Measurements from ENCODE around the gene SLC14A1.
A peak's percentile ranks its signal among the peaks of the same experiment; 100 is the strongest.

The SLC14A1 gene

GRCh38 chr18:45775743-45776142 lies 51.8 kb downstream of the SLC14A1 start:
- no peak overlapping the region for H3K27ac ChIP-seq (ENCODE audit: low read length)
- TF ChIP-seq CTCF (IDR thresholded peaks at IDR 0.05; ENCODE audit: low read length): no peak
- TF ChIP-seq EZH2phosphoT487 (IDR thresholded peaks at IDR 0.05; ENCODE audit: low read length): no peak
- TF ChIP-seq EZH2 (optimal IDR thresholded peaks at IDR 0.05; ENCODE audit: low read depth, low read length): no peak
- peak overlapping the region; percentile 73 for H3K4me2 ChIP-seq (ENCODE audit: low read depth, low read length)
- H4K20me1 ChIP-seq (ENCODE audit: insufficient read depth, low read length): no peaks in the 10 kb centered on the region
- H3K36me3 ChIP-seq (replicated peaks; ENCODE audit: insufficient read depth, low read length): no peaks in the 10 kb centered on the region
- H3K27me3 ChIP-seq (replicated peaks; ENCODE audit: insufficient read depth, low read length): no peaks in the 10 kb centered on the region
- H3K4me3 ChIP-seq (ENCODE audit: low read length): peak overlapping the region; percentile 83
- no peaks in the 10 kb centered on the region for H3K4me1 ChIP-seq (ENCODE audit: low read length)
- H3K9me3 ChIP-seq (replicated peaks; ENCODE audit: insufficient read depth, low read length): no peaks in the 10 kb centered on the region
- H3K79me2 ChIP-seq (ENCODE audit: low read length): no peaks in the 10 kb centered on the region
- no peaks in the 10 kb centered on the region for H3F3A ChIP-seq (ENCODE audit: insufficient read depth, low read length)
- no peaks in the 10 kb centered on the region for H3K9me2 ChIP-seq (replicated peaks; ENCODE audit: insufficient read depth, low read length)
- no peak for DNase-seq
- peak overlapping the region; percentile 87 for H2AFZ ChIP-seq (ENCODE audit: low read length)
- H3K9ac ChIP-seq (ENCODE audit: low read length): peak overlapping the region; percentile 81

- no peak for DNase-seq
- no peaks in the 10 kb centered on the region for H3K9me3 ChIP-seq (replicated peaks; ENCODE audit: insufficient read depth, low read length)
- H4K20me1 ChIP-seq (ENCODE audit: insufficient read depth, low read length): no peaks in the 10 kb centered on the region
- H3K79me2 ChIP-seq (ENCODE audit: low read length): no peaks in the 10 kb centered on the region
- no peaks in the 10 kb centered on the region for H3F3A ChIP-seq (ENCODE audit: insufficient read depth, low read length)
- no peak overlapping the region for H3K27ac ChIP-seq (ENCODE audit: low read length)
- H3K4me1 ChIP-seq (ENCODE audit: low read length): no peaks in the 10 kb centered on the region
- H3K36me3 ChIP-seq (replicated peaks; ENCODE audit: insufficient read depth, low read length): no peaks in the 10 kb centered on the region
- H3K4me2 ChIP-seq (ENCODE audit: low read depth, low read length): no peak overlapping the region
- no peak overlapping the region for H2AFZ ChIP-seq (ENCODE audit: low read length)
- TF ChIP-seq CTCF (IDR thresholded peaks at IDR 0.05; ENCODE audit: low read length) (no peak), EZH2phosphoT487 (IDR thresholded peaks at IDR 0.05; ENCODE audit: low read length) (no peak), EZH2 (optimal IDR thresholded peaks at IDR 0.05; ENCODE audit: low read depth, low read length) (no peak)
- H3K4me3 ChIP-seq (ENCODE audit: low read length): no peak overlapping the region
- H3K27me3 ChIP-seq (replicated peaks; ENCODE audit: insufficient read depth, low read length): no peaks in the 10 kb centered on the region
- H3K9ac ChIP-seq (ENCODE audit: low read length): no peak overlapping the region
- no peaks in the 10 kb centered on the region for H3K9me2 ChIP-seq (replicated peaks; ENCODE audit: insufficient read depth, low read length)
Observed at GRCh38 chr18:45777393-45777792, 53.4 kb downstream of the SLC14A1 start.

GRCh38 chr18:45780568-45780967 lies 56.6 kb downstream of the SLC14A1 start:
- H3K9me2 ChIP-seq (replicated peaks; ENCODE audit: insufficient read depth, low read length): no peaks in the 10 kb centered on the region
- H3K27me3 ChIP-seq (replicated peaks; ENCODE audit: insufficient read depth, low read length): no peaks in the 10 kb centered on the region
- H2AFZ ChIP-seq (ENCODE audit: low read length): no peak overlapping the region
- no peak overlapping the region for H3K4me3 ChIP-seq (ENCODE audit: low read length)
- H3K4me1 ChIP-seq (ENCODE audit: low read length): no peaks in the 10 kb centered on the region
- no peaks in the 10 kb centered on the region for H4K20me1 ChIP-seq (ENCODE audit: insufficient read depth, low read length)
- no peaks in the 10 kb centered on the region for H3K9me3 ChIP-seq (replicated peaks; ENCODE audit: insufficient read depth, low read length)
- no peak overlapping the region for H3K27ac ChIP-seq (ENCODE audit: low read length)
- H3K4me2 ChIP-seq (ENCODE audit: low read depth, low read length): no peak overlapping the region
- no peak for DNase-seq
- H3K9ac ChIP-seq (ENCODE audit: low read length): no peak overlapping the region
- TF ChIP-seq EZH2phosphoT487 (IDR thresholded peaks at IDR 0.05; ENCODE audit: low read length) (no peak), EZH2 (optimal IDR thresholded peaks at IDR 0.05; ENCODE audit: low read depth, low read length) (no peak), CTCF (IDR thresholded peaks at IDR 0.05; ENCODE audit: low read length) (no peak)
- no peaks in the 10 kb centered on the region for H3F3A ChIP-seq (ENCODE audit: insufficient read depth, low read length)
- no peaks in the 10 kb centered on the region for H3K79me2 ChIP-seq (ENCODE audit: low read length)
- no peaks in the 10 kb centered on the region for H3K36me3 ChIP-seq (replicated peaks; ENCODE audit: insufficient read depth, low read length)
